Measurements from ENCODE around the gene PIGX. TPM values are rescaled to one million over a fixed set of nuclear protein-coding genes. Genes with fewer than 3 reads are reported as not detected.

The PIGX gene
- total RNA-seq, 1 donor, result 33.5 TPM

- no peak for TF ChIP-seq CTCF (IDR thresholded peaks at IDR 0.05; ENCODE audit: insufficient read depth, low read length)
- H3K4me3 ChIP-seq (ENCODE audit: low read depth, low read length), result no peak overlapping the region
- peak; percentile 59 for DNase-seq (ENCODE audit: low read depth)
Observed at GRCh38 chr3:196757876-196758739, 45.9 kb downstream of the PIGX start.

- TF ChIP-seq CTCF (IDR thresholded peaks at IDR 0.05; ENCODE audit: insufficient read depth, low read length), result no peak
- DNase-seq (ENCODE audit: low read depth), result no peak
- H3K4me3 ChIP-seq (ENCODE audit: low read depth, low read length), result no peak overlapping the region
Observed at GRCh38 chr3:196763179-196763578, 51.0 kb downstream of the PIGX start.

DNA sequence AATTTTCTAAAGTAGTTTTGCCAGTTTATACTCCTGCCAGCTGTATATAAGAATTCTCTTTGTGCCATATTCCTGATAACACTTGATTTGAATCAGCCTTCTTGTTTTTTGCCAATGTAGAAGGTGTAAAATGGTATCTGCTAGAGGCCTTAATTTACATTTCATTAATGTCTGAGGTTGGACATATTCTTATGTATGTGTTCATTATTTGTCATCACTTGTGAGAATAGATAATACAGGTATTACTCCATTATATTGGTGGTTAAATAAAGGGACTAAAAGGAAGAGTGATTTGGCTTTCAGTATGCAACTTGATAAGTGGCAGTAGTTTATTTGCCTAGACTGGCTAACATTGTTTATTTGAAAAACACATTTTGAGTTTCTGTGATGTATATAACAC lies 53.3 kb downstream of the PIGX start:
- TF ChIP-seq CTCF (IDR thresholded peaks at IDR 0.05; ENCODE audit: insufficient read depth, low read length), result no peak
- no peak for DNase-seq (ENCODE audit: low read depth)

DNA sequence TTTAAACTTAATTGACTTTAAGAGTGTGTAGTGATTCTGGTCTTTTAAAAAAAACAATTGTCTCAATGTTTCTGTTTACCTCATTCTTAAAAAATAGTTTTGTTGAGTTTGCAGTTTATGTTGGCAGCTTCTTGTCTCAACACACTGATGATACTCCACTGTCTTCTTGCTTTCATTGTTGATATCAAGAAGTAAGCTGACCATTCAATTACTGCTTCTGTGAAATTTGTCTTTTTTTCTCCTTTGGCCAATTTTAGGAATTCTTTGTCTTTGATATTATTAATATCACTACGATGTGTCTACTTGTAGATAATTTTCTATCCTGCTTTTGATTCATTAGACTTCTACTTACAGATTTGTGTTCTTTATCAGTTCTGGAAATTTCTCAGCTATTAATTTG lies 58.9 kb downstream of the PIGX start:
- no peak for TF ChIP-seq CTCF (IDR thresholded peaks at IDR 0.05; ENCODE audit: insufficient read depth, low read length)
- H3K4me3 ChIP-seq (ENCODE audit: low read depth, low read length), result no peak overlapping the region
- no peak for DNase-seq (ENCODE audit: low read depth)

More for the DNA sequence above, 53.3 kb downstream of the PIGX start:
- no peak overlapping the region for H3K4me3 ChIP-seq (ENCODE audit: low read depth, low read length)

DNA sequence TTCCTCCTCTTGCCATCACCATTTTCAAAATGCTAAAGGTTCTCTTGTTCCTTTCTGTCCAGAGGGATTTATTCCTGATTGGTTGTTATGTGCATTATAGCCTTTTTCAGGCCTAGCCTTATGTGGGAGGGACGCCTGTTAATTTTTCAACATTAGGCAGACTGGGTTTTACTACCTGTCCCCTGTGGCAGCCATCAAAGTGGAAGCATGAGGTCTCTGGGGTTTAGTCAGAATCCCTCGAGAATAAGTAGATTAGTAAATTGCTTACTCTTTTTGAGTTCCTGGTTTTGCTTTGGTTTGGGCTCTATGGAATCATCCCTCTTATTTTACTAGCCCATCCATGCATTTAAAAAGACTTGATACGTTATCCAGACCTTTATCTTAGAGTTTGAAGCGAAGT lies 59.9 kb downstream of the PIGX start:
- no peak for DNase-seq (ENCODE audit: low read depth)
- no peak overlapping the region for H3K4me3 ChIP-seq (ENCODE audit: low read depth, low read length)
- TF ChIP-seq CTCF (IDR thresholded peaks at IDR 0.05; ENCODE audit: insufficient read depth, low read length), result no peak

DNA sequence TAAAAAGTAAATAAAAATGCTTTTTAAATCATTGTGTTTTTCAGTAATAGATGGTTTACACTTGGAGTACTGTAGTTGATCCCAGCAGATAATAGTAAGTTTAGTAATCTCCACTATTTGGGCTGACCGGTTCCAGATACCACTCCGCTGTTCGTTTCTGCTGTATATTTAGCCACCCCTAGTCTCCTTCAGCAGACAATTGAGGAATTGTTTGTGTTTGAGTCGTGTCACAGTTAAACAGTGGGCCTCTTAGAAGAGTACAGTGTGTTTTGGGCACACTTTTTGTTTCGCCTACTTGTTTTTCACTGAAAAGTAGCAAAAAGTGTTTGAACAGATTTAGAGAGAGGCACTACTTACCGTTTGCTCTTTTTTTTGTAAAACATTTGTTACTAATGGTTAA lies 60.7 kb downstream of the PIGX start:
- DNase-seq (ENCODE audit: low read depth), result no peak
- no peak overlapping the region for H3K4me3 ChIP-seq (ENCODE audit: low read depth, low read length)
- no peak for TF ChIP-seq CTCF (IDR thresholded peaks at IDR 0.05; ENCODE audit: insufficient read depth, low read length)
